Measurements from ENCODE around the gene TFDP3. TPM values are rescaled to one million over a fixed set of nuclear protein-coding genes. Genes with fewer than 3 reads are reported as not detected.
A peak's percentile ranks its signal among the peaks of the same experiment; 100 is the strongest.

Gene TFDP3, protein sequence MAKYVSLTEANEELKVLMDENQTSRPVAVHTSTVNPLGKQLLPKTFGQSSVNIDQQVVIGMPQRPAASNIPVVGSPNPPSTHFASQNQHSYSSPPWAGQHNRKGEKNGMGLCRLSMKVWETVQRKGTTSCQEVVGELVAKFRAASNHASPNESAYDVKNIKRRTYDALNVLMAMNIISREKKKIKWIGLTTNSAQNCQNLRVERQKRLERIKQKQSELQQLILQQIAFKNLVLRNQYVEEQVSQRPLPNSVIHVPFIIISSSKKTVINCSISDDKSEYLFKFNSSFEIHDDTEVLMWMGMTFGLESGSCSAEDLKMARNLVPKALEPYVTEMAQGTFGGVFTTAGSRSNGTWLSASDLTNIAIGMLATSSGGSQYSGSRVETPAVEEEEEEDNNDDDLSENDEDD
- total RNA-seq = not detected
- polyA plus RNA-seq (ENCODE audit: insufficient read depth in 1 of 8, insufficient read length in 8 of 8, low replicate concordance in 1 of 8) = not detected
- long read RNA-seq, donor 1 = 0 reads
- long read RNA-seq, donor 2 = 0 reads
- long read RNA-seq, donor 3 = 0 reads
- long read RNA-seq, donor 4 = 0 reads
- long read RNA-seq, donor 5 = 0 reads
- long read RNA-seq, donor 6 = 0 reads
- long read RNA-seq, donor 7 = 0 reads
- long read RNA-seq, donor 8, partial matches to known transcripts = 0 of 1 reads
- long read RNA-seq, donor 8, other reads (novel, unspliced or antisense) = 0 of 1 reads
- long read RNA-seq, donor 9, partial matches to known transcripts = 0 of 1 reads
- long read RNA-seq, donor 9, other reads (novel, unspliced or antisense) = 0 of 1 reads
- long read RNA-seq, donor 10 = 0 reads
- long read RNA-seq, donor 11 = 0 reads

GRCh38 chrX:133218329-133218728 lies at the start of gene TFDP3:
TSS of gene TFDP3 (minus strand) at chrX:133218354. CDS start at chrX:133218259, 95 bp downstream.
- Histone ChIP-seq H3K27me3 (ENCODE audit: control insufficient read depth, insufficient read depth, low read length) (peaks cover 21% of the 10 kb centered on the region), H3K27ac (ENCODE audit: low read length) (no peak within 1 kb of the TSS), H3K36me3 (ENCODE audit: control insufficient read depth, insufficient read depth, low read length) (no peaks in the 10 kb centered on the region), H3K4me1 (ENCODE audit: control insufficient read depth, insufficient read depth, low read length) (peaks cover 2% of the 10 kb centered on the region), H3K9me3 (replicated peaks; ENCODE audit: control insufficient read depth, low read depth, low read length) (no peaks in the 10 kb centered on the region), H3K4me3 (ENCODE audit: low read length) (no peak within 1 kb of the TSS)
- no peak for DNase-seq
- 96% methylated on average over 38 of the region's 40 CpGs for WGBS (ENCODE audit: insufficient coverage)

- H3K36me3 ChIP-seq (ENCODE audit: control insufficient read depth, insufficient read depth, low read length) = no peaks in the 10 kb centered on the region
- H3K27me3 ChIP-seq (ENCODE audit: control insufficient read depth, insufficient read depth, low read length) = peaks cover 21% of the 10 kb centered on the region
- peaks cover 6% of the 10 kb centered on the region for H3K4me1 ChIP-seq (ENCODE audit: control insufficient read depth, insufficient read depth, low read length)
- H3K27ac ChIP-seq (ENCODE audit: low read length) = no peak overlapping the region
- H3K4me3 ChIP-seq (ENCODE audit: low read length) = no peak overlapping the region
- DNase-seq = peak; percentile 28
- H3K9me3 ChIP-seq (replicated peaks; ENCODE audit: control insufficient read depth, low read depth, low read length) = no peaks in the 10 kb centered on the region
- WGBS (ENCODE audit: insufficient coverage) = no CpG with 5 or more reads among the region's 2 CpGs
Observed at GRCh38 chrX:133267621-133268020, 49.5 kb upstream of the TFDP3 start.

- Histone ChIP-seq H3K27me3 (ENCODE audit: control insufficient read depth, insufficient read depth, low read length) (peaks cover 23% of the 10 kb centered on the region), H3K9me3 (replicated peaks; ENCODE audit: control insufficient read depth, low read depth, low read length) (no peaks in the 10 kb centered on the region), H3K4me1 (ENCODE audit: control insufficient read depth, insufficient read depth, low read length) (peaks cover 6% of the 10 kb centered on the region), H3K27ac (ENCODE audit: low read length) (no peak overlapping the region), H3K4me3 (ENCODE audit: low read length) (no peak overlapping the region), H3K36me3 (ENCODE audit: control insufficient read depth, insufficient read depth, low read length) (no peaks in the 10 kb centered on the region)
- no peak for DNase-seq
- WGBS (ENCODE audit: insufficient coverage) = 37% methylated on average over 11 of the region's 13 CpGs
Observed at GRCh38 chrX:133265331-133265730, 47.2 kb upstream of the TFDP3 start.

DNA sequence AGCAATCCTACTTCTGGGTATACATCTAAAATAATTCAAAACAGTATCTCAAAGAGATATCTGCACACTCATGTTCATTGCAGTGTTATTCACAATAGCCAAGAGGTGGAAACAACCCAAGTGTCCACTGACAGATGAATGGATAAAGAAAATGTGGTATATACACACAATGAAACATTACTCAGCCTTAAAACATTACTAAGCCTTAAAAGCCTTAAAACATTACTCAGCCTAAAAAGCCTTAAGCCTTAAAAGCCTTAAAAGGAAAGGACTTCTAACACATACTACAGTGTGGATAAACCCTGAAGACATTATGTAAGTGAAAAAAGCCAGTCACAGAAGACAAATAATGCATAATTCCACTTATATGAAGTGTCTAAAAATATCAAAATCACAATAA lies 40.3 kb upstream of the TFDP3 start:
- Histone ChIP-seq H3K36me3 (ENCODE audit: control insufficient read depth, insufficient read depth, low read length) (no peaks in the 10 kb centered on the region), H3K9me3 (replicated peaks; ENCODE audit: control insufficient read depth, low read depth, low read length) (no peaks in the 10 kb centered on the region), H3K4me1 (ENCODE audit: control insufficient read depth, insufficient read depth, low read length) (no peaks in the 10 kb centered on the region), H3K27ac (ENCODE audit: low read length) (no peak overlapping the region), H3K27me3 (ENCODE audit: control insufficient read depth, insufficient read depth, low read length) (peaks cover 13% of the 10 kb centered on the region), H3K4me3 (ENCODE audit: low read length) (no peak overlapping the region)
- DNase-seq = no peak

- Histone ChIP-seq H3K27ac (ENCODE audit: low read length) (no peak overlapping the region), H3K9me3 (replicated peaks; ENCODE audit: control insufficient read depth, low read depth, low read length) (no peaks in the 10 kb centered on the region), H3K36me3 (ENCODE audit: control insufficient read depth, insufficient read depth, low read length) (no peaks in the 10 kb centered on the region), H3K27me3 (ENCODE audit: control insufficient read depth, insufficient read depth, low read length) (peaks cover 11% of the 10 kb centered on the region), H3K4me1 (ENCODE audit: control insufficient read depth, insufficient read depth, low read length) (no peaks in the 10 kb centered on the region), H3K4me3 (ENCODE audit: low read length) (no peak overlapping the region)
- 86% methylated on average over 1 of the region's 3 CpGs for WGBS (ENCODE audit: insufficient coverage)
- no peak for DNase-seq
Observed at GRCh38 chrX:133254666-133255065, 36.5 kb upstream of the TFDP3 start.

- 86% methylated on average over 1 of the region's 5 CpGs for WGBS (ENCODE audit: insufficient coverage)
- H3K9me3 ChIP-seq (replicated peaks; ENCODE audit: control insufficient read depth, low read depth, low read length) = peaks cover 14% of the 10 kb centered on the region
- DNase-seq = no peak
- H3K4me1 ChIP-seq (ENCODE audit: control insufficient read depth, insufficient read depth, low read length) = no peaks in the 10 kb centered on the region
- H3K4me3 ChIP-seq (ENCODE audit: low read length) = no peak overlapping the region
- H3K27ac ChIP-seq (ENCODE audit: low read length) = no peak overlapping the region
- H3K36me3 ChIP-seq (ENCODE audit: control insufficient read depth, insufficient read depth, low read length) = no peaks in the 10 kb centered on the region
- peaks cover 8% of the 10 kb centered on the region for H3K27me3 ChIP-seq (ENCODE audit: control insufficient read depth, insufficient read depth, low read length)
Observed at GRCh38 chrX:133251204-133251603, 33.0 kb upstream of the TFDP3 start.

DNA sequence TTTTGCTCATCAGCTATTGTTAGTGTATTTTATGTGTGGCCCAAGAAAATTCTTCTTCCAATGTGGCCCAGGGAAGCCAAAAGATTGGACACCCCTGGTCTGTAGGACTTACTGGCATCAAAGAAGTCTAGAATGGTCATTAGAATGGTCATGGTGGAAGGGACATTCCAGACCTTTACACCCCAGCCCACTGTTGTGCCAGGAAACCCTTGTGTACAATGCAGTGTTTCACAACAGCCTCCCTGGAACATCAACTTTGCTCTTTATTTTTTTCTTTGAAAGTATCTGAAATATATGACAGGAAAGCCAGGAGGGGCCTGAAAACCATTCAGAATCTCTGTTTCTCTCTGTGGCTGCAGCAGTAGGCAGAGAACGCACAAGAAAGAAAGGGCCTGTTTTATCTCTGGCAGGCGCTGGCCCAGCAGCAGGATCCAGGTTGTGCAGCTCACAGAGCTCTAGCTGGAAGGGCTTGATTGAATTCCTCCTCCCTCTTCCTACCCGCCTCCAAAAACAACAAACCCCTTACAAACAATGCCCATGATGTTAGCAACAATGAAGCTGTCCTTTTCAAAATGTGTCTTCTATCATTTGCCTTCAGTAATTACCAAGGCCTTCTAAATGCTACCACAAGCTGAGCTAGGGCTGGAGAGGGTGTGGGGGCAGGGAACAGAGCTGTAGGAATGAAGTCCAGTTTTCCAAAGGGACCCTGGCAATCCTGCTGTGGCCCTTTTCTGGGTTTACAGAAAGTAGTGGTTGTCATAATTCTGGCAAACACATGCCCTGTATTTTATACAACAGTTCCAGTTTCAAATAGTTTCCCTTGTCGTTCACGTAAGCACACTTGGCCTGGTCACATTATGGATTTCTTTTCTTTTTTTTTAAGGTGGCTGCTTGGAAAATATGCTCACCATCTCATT lies 32.3 kb upstream of the TFDP3 start:
- no peaks in the 10 kb centered on the region for H3K36me3 ChIP-seq (ENCODE audit: control insufficient read depth, insufficient read depth, low read length)
- peak; percentile 39 for DNase-seq
- peaks cover 11% of the 10 kb centered on the region for H3K27me3 ChIP-seq (ENCODE audit: control insufficient read depth, insufficient read depth, low read length)
- no peak overlapping the region for H3K4me3 ChIP-seq (ENCODE audit: low read length)
- WGBS (ENCODE audit: insufficient coverage) = 83% methylated on average over 2 of the region's 5 CpGs
- H3K4me1 ChIP-seq (ENCODE audit: control insufficient read depth, insufficient read depth, low read length) = no peaks in the 10 kb centered on the region
- peaks cover 17% of the 10 kb centered on the region for H3K9me3 ChIP-seq (replicated peaks; ENCODE audit: control insufficient read depth, low read depth, low read length)
- no peak overlapping the region for H3K27ac ChIP-seq (ENCODE audit: low read length)

- WGBS (ENCODE audit: insufficient coverage) = 50% methylated on average over 1 of the region's 4 CpGs
- Histone ChIP-seq H3K4me1 (ENCODE audit: control insufficient read depth, insufficient read depth, low read length) (no peaks in the 10 kb centered on the region), H3K27me3 (ENCODE audit: control insufficient read depth, insufficient read depth, low read length) (peaks cover 11% of the 10 kb centered on the region), H3K4me3 (ENCODE audit: low read length) (no peak overlapping the region), H3K27ac (ENCODE audit: low read length) (no peak overlapping the region), H3K36me3 (ENCODE audit: control insufficient read depth, insufficient read depth, low read length) (no peaks in the 10 kb centered on the region), H3K9me3 (replicated peaks; ENCODE audit: control insufficient read depth, low read depth, low read length) (peaks cover 17% of the 10 kb centered on the region)
- peak; percentile 34 for DNase-seq
Observed at GRCh38 chrX:133249266-133250058, 31.3 kb upstream of the TFDP3 start.

DNA sequence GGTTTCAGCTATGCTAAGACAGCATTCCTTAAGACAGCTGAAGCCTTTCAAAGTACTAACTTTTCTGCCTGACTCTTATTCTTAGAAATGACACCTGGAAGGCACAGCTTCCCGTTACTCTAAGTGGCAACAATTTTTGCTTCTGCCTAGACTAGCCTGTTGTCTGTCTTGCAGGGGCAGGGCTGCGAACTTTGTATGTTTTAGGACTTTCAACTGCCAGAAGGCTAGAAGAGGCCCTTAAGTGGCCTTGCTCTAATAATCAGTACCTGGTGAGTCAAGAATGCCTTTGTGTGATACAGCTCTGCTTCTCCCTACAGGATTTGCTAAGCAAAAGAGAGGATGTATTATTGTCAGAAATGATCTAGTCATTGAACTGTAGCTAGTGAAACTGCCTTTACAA lies 30.0 kb upstream of the TFDP3 start:
- Histone ChIP-seq H3K36me3 (ENCODE audit: control insufficient read depth, insufficient read depth, low read length) (no peaks in the 10 kb centered on the region), H3K27ac (ENCODE audit: low read length) (no peak overlapping the region), H3K9me3 (replicated peaks; ENCODE audit: control insufficient read depth, low read depth, low read length) (peaks cover 17% of the 10 kb centered on the region), H3K4me1 (ENCODE audit: control insufficient read depth, insufficient read depth, low read length) (no peaks in the 10 kb centered on the region), H3K27me3 (ENCODE audit: control insufficient read depth, insufficient read depth, low read length) (peaks cover 7% of the 10 kb centered on the region), H3K4me3 (ENCODE audit: low read length) (no peak overlapping the region)
- 100% methylated on average over 1 of the region's 2 CpGs for WGBS (ENCODE audit: insufficient coverage)
- DNase-seq = no peak

All from muscle of leg (tissue), 16 donors.